H1 (cell line): ENCODE data around the gene C18orf63. TPM values are rescaled to one million over a fixed set of nuclear protein-coding genes. Genes with fewer than 3 reads are reported as not detected.

Experiments
- BRCA1 ChIP-seq: IDR thresholded peaks from 2 replicates; pipeline ENCODE4 v1.6.1; 2012; ENCODE audit warnings: low read depth, low read length, improper control_type of control experiment
- EGR1 ChIP-seq: IDR thresholded peaks from 2 replicates; pipeline ENCODE4 v1.6.1; 2011; ENCODE audit warnings: low read depth, low read length, borderline replicate concordance
- GABPA ChIP-seq: IDR thresholded peaks from 2 replicates; pipeline ENCODE4 v1.6.1; 2011; ENCODE audit warnings: mild to moderate bottlenecking, low read length, moderate library complexity, borderline replicate concordance; ENCODE audit not compliant: insufficient read depth
- GTF2F1 ChIP-seq: IDR thresholded peaks from 2 replicates; pipeline ENCODE4 v1.6.1; 2012; ENCODE audit warnings: low read depth, low read length, improper control_type of control experiment, borderline replicate concordance
- MAFK ChIP-seq: IDR thresholded peaks from 2 replicates; pipeline ENCODE4 v1.6.1; 2012; ENCODE audit warnings: low read depth, mild to moderate bottlenecking, improper control_type of control experiment, low read length
- NRF1 ChIP-seq: IDR thresholded peaks from 2 replicates; pipeline ENCODE4 v1.6.1; 2011; ENCODE audit warnings: mild to moderate bottlenecking, low read depth, low read length, improper control_type of control experiment
- POLR2AphosphoS5 ChIP-seq: IDR thresholded peaks from 2 replicates; pipeline ENCODE4 v1.6.1; 2011; ENCODE audit warnings: low read depth, low read length
- TEAD4 ChIP-seq: IDR thresholded peaks from 2 replicates; pipeline ENCODE4 v1.6.1; 2012; ENCODE audit warnings: low read depth, low read length, inconsistent platforms, mixed read lengths
- polyA plus RNA-seq, 7 experiments: library from polyadenylated mRNA; depleted of rRNA in 3 of 7; stranded (reverse) in 5 of 7; unstranded in 2 of 7; fragments of >200 nt in 5 of 7; fragments of 200-250 nt in 2 of 7; gene quantifications; 1 replicate in 5 of 7; 2 replicates in 1 of 7; 4 replicates in 1 of 7; pipeline versions ENCODE4 v1.2.1 to v1.2.3, GENCODE V29; 2011 to 2013; ENCODE audit warnings: missing spikeins in 2 of 7, mixed read lengths in 2 of 7
- total RNA-seq: library from RNA; stranded (reverse); fragmentation: NEBNext Ultra II Directional; extraction: Animal tissue kit (Norgen Biotek cat#: 25700); gene quantifications from 2 replicates; pipeline ENCODE4 v1.2.1, GENCODE V29; 2021
- TF ChIP-seq, protein P1 (sequence below): IDR thresholded peaks from 2 replicates; pipeline ENCODE4 v1.6.1; 2012; ENCODE audit warnings: low read length, inconsistent platforms

Gene C18orf63
- total and polyA plus RNA-seq, 2 of the 8 experiments (the other 6 are each of a cell fraction or from before 2014, with no cell fraction given), result not detected

DNA sequence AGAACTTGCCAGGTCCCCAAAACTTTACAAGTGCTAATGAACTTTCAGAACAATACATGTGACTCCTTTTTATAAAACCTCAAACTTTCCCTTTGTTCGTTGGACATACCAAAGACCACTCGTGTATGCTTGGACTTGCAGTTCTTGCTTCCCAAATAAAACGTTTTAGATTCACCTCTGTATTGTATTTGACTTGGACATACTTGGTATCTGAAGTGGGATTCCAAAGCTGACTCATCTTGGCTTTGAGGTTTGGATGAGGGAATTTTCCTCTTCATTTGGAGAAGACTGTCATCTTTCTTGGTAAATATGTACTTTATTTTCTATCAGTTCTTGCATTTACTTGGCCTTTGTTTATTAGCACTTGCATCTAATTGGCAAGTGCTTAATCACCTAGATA lies 15.9 kb upstream of the C18orf63 start (continued):
- TF ChIP-seq, protein P1, sequence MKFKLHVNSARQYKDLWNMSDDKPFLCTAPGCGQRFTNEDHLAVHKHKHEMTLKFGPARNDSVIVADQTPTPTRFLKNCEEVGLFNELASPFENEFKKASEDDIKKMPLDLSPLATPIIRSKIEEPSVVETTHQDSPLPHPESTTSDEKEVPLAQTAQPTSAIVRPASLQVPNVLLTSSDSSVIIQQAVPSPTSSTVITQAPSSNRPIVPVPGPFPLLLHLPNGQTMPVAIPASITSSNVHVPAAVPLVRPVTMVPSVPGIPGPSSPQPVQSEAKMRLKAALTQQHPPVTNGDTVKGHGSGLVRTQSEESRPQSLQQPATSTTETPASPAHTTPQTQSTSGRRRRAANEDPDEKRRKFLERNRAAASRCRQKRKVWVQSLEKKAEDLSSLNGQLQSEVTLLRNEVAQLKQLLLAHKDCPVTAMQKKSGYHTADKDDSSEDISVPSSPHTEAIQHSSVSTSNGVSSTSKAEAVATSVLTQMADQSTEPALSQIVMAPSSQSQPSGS, result no peak
- no peak for TF ChIP-seq EGR1
- TF ChIP-seq GTF2F1, result no peak
- no peak for TF ChIP-seq POLR2AphosphoS5
- no peak for TF ChIP-seq TEAD4
- TF ChIP-seq NRF1, result no peak
- TF ChIP-seq MAFK, result no peak
- TF ChIP-seq GABPA, result no peak
- no peak for TF ChIP-seq BRCA1
